Neuronal stem cell (in vitro differentiated cells): ENCODE measurements around the gene PID1.
A peak's percentile ranks its signal among the peaks of the same experiment; 100 is the strongest.

Source experiments
- DNase-seq: peaks from one replicate; pipeline ENCODE4 v3.0.0-alpha.2; 2013; ENCODE audit warnings: low spot score
- H2AFZ ChIP-seq: one replicate; pipeline ENCODE4 v1.6.1; 2013; ENCODE audit warnings: mild to moderate bottlenecking, low read length, inconsistent platforms
- H2AK5ac ChIP-seq: 2 replicates; pipeline ENCODE4 v1.6.1; 2013; ENCODE audit warnings: low read depth, mild to moderate bottlenecking, inconsistent platforms, low read length, moderate library complexity, mixed read lengths
- H2BK120ac ChIP-seq: 2 replicates; pipeline ENCODE4 v1.6.1; 2013; ENCODE audit warnings: low read depth, mild to moderate bottlenecking, inconsistent platforms, low read length, moderate library complexity, mixed read lengths
- H2BK12ac ChIP-seq: one replicate; pipeline ENCODE4 v1.6.1; 2013; ENCODE audit warnings: low read length, inconsistent platforms
- H2BK15ac ChIP-seq: 2 replicates; pipeline ENCODE4 v1.6.1; 2013; ENCODE audit warnings: mild to moderate bottlenecking, low read length, inconsistent platforms, mixed read lengths
- H2BK5ac ChIP-seq: one replicate; pipeline ENCODE4 v1.6.1; 2013; ENCODE audit warnings: inconsistent platforms, mild to moderate bottlenecking, low read length, moderate library complexity
- H3K14ac ChIP-seq: one replicate; pipeline ENCODE4 v1.6.1; 2013; ENCODE audit warnings: low read length, inconsistent platforms
- H3K18ac ChIP-seq: 2 replicates; pipeline ENCODE4 v1.6.1; 2013; ENCODE audit warnings: low read length, inconsistent platforms
- H3K23ac ChIP-seq: 2 replicates; pipeline ENCODE4 v1.6.1; 2013; ENCODE audit warnings: low read depth, mild to moderate bottlenecking, mixed read lengths, low read length, inconsistent platforms; ENCODE audit not compliant: poor library complexity
- H3K27ac ChIP-seq: replicated peaks from 3 replicates; pipeline ENCODE4 v1.5.1; 2013; ENCODE audit warnings: low read length, inconsistent platforms
- H3K27me3 ChIP-seq, 3 experiments: 2 replicates each; pipeline ENCODE4 v1.6.1; 2013; ENCODE audit warnings: low read length in 3 of 3, mild to moderate bottlenecking in 2 of 3, inconsistent platforms in 1 of 3, low read depth in 1 of 3, mixed read lengths in 1 of 3, moderate library complexity in 1 of 3; ENCODE audit not compliant: control insufficient read depth in 3 of 3, insufficient read depth in 3 of 3
- H3K36me3 ChIP-seq, 2 donors: replicated peaks in 1 of 2; 2 replicates each; pipeline ENCODE4 v1.6.1; 2013; ENCODE audit warnings: low read length in 2 of 2; ENCODE audit not compliant: control insufficient read depth in 2 of 2, insufficient read depth in 2 of 2
- H3K4ac ChIP-seq: 2 replicates; pipeline ENCODE4 v1.6.1; 2013; ENCODE audit warnings: inconsistent platforms, mild to moderate bottlenecking, low read length, moderate library complexity
- H3K4me1 ChIP-seq, 2 donors: 1 replicate in 1 of 2; 2 replicates in 1 of 2; pipeline ENCODE4 v1.6.1; 2013; ENCODE audit warnings: low read length in 2 of 2, low read depth in 1 of 2; ENCODE audit not compliant: control insufficient read depth in 2 of 2, insufficient read depth in 1 of 2
- H3K4me2 ChIP-seq: one replicate; pipeline ENCODE4 v1.6.1; 2013; ENCODE audit warnings: mild to moderate bottlenecking, low read length, inconsistent platforms; ENCODE audit not compliant: insufficient read depth, poor library complexity, severe bottlenecking
- H3K4me3 ChIP-seq, 2 donors: 2 replicates each; pipeline ENCODE4 v1.5.1; 2013; ENCODE audit warnings: low read length in 2 of 2, mild to moderate bottlenecking in 2 of 2, inconsistent platforms in 1 of 2, moderate library complexity in 1 of 2
- H3K79me1 ChIP-seq: one replicate; pipeline ENCODE4 v1.6.1; 2013; ENCODE audit warnings: low read depth, mild to moderate bottlenecking, inconsistent platforms, low read length, moderate library complexity
- H3K9ac ChIP-seq: one replicate; pipeline ENCODE4 v1.6.1; 2013; ENCODE audit warnings: mild to moderate bottlenecking, low read depth, low read length, inconsistent platforms; ENCODE audit not compliant: poor library complexity
- H3K9me3 ChIP-seq, 2 donors: replicated peaks in 1 of 2; 2 replicates each; pipeline versions ENCODE3 to v1.6.1; 2013; ENCODE audit warnings: low read length in 2 of 2, mild to moderate bottlenecking in 2 of 2, inconsistent platforms in 1 of 2, low read depth in 1 of 2, mixed read lengths in 1 of 2, moderate library complexity in 1 of 2; ENCODE audit not compliant: control insufficient read depth in 2 of 2, insufficient read depth in 1 of 2
- H4K8ac ChIP-seq: one replicate; pipeline ENCODE4 v1.6.1; 2013; ENCODE audit warnings: low read depth, mild to moderate bottlenecking, inconsistent platforms, low read length, moderate library complexity
- H4K91ac ChIP-seq: one replicate; pipeline ENCODE4 v1.6.1; 2013; ENCODE audit warnings: low read length, low read depth, mild to moderate bottlenecking, inconsistent platforms; ENCODE audit not compliant: poor library complexity
- WGBS, 2 donors: extraction: QIAGEN DNeasy Blood & Tissue Kit; methylation state at CpG; one replicate each; pipeline ENCODE4 v1.1.7; 2013; ENCODE audit warnings: missing lambda C conversion rate in 2 of 2, mixed read lengths in 1 of 2; ENCODE audit not compliant: insufficient read length in 2 of 2, insufficient replicate concordance in 1 of 2; ENCODE audit errors: extremely low coverage in 2 of 2; 5-methylcytosine and 5-hydroxymethylcytosine counted together

PID1 gene

DNA sequence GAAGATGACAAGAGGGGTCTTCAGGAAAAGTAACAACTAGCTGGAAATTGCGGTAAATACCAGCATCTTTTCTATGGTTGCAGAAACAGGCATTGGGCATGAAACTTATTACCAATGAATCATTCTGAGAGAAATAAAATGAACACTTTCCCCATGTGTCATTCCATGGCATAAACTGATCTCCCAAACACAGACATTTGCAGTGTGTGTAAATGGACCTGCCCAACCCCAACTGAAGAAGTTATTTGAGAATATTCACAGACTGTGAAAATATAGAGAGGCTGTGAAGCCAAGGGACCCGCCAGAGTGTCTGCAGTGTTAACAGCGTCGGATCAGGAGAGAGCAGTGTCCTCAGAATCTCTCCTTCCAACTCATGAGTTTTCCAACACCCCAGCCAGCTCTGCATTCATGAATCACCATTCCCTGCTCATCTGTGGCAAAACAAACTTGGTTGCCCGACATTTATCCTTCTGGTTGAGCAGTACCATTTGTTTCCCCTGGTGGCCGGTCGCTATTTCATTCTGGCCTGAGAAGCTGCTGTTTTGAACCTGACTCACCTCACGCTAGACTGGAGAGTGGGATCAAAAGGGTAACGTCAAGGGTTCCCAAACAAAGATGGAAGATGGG lies 238.4 kb downstream of the PID1 start:
- Histone ChIP-seq H3K18ac (no peak overlapping the region), H2BK12ac (no peak overlapping the region), H2BK5ac (no peak overlapping the region), H3K9me3 (no peaks in the 10 kb centered on the region), H3K36me3 (no peaks in the 10 kb centered on the region), H2BK120ac (no peak overlapping the region), H3K14ac (no peak overlapping the region), H2BK15ac (no peak overlapping the region), H3K27ac (no peak overlapping the region), H3K79me1 (no peaks in the 10 kb centered on the region), H3K4me2 (no peak overlapping the region), H2AK5ac (no peak overlapping the region), H3K9ac (no peak overlapping the region), H3K23ac (no peak overlapping the region), H4K91ac (no peak overlapping the region), H3K4me1 (no peaks in the 10 kb centered on the region), H4K8ac (no peak overlapping the region), H3K4me3 (no peak overlapping the region), H3K4ac (no peak overlapping the region), H3K27me3 (no peaks in the 10 kb centered on the region), H2AFZ (no peak overlapping the region)
- no peak for DNase-seq
- no CpG with 5 or more reads among the region's 9 CpGs for WGBS, 2 donors

DNA sequence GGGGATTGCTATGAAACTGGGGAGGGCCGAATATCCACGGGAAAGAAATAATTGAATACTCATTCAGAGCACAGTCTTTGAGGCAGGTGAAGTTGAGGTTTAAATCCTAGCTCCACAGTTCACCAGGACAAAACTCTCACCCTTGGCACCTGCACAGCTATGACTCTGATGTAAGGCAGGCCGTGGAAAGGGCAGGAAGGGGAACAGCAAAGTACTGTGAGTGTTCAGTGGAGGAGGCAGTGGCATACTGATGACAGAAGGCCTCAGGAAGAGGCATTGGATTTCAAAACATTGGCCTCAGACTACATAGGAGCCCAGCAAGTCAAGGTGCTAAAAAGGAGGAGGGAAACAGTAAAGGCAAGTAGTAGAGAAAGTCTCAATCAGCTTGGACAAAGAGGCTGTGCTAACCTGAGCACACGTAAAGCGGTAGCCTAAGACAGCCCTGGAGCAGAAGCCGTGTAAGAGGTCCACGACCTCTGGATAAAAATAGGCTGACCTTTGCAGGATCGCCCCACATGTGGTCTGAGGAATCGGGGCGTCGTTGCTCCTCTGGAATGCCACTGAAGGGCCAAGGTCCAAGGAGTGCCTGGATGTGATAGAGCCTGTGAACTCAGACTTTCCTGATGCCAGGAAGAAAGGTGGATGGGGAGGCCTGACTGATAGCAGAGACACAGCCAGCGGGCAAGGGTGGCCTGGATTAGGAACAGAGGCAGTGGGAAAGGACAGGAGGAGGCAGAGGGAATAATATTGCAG lies 243.6 kb downstream of the PID1 start:
- Histone ChIP-seq H3K4me2 (no peak overlapping the region), H4K91ac (no peak overlapping the region), H3K27ac (no peak overlapping the region), H3K14ac (no peak overlapping the region), H3K18ac (no peak overlapping the region), H3K23ac (peak overlapping the region; percentile 35), H3K36me3 (no peaks in the 10 kb centered on the region), H2AFZ (no peak overlapping the region), H2BK15ac (no peak overlapping the region), H3K4me3 (no peak overlapping the region), H3K9ac (no peak overlapping the region), H3K27me3 (no peaks in the 10 kb centered on the region), H2BK5ac (no peak overlapping the region), H2BK120ac (no peak overlapping the region), H4K8ac (no peak overlapping the region), H2AK5ac (no peak overlapping the region), H3K4me1 (no peaks in the 10 kb centered on the region), H3K79me1 (no peaks in the 10 kb centered on the region), H2BK12ac (no peak overlapping the region), H3K9me3 (no peaks in the 10 kb centered on the region), H3K4ac (no peak overlapping the region)
- no CpG with 5 or more reads among the region's 12 CpGs for WGBS, 2 donors
- DNase-seq: no peak

DNA sequence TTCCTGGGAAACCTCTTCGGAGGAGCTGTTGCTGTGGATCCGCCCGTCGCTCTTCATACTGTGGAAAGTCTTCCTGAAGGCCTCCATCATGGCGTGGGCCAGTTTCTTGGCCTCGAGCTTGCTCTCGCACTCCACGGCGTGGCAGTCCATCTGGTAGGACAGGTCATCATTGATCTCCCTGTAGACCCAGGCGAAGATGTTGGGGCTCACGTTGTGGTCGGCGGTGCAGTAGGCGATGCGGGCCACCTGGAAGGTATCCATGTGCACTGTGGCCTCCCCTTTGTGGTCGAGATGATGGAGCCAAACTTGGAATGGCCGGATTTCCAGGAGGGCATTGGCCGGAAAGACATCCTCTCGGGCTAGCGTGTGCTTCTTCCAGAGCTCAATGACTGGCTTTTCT lies 245.4 kb downstream of the PID1 start:
- Histone ChIP-seq H3K9me3 (no peaks in the 10 kb centered on the region), H3K4me3 (no peak overlapping the region), H3K79me1 (no peaks in the 10 kb centered on the region), H2AFZ (no peak overlapping the region), H4K8ac (no peak overlapping the region), H2BK12ac (no peak overlapping the region), H3K27me3 (no peaks in the 10 kb centered on the region), H3K27ac (no peak overlapping the region), H3K4ac (no peak overlapping the region), H3K4me1 (no peaks in the 10 kb centered on the region), H4K91ac (no peak overlapping the region), H3K4me2 (no peak overlapping the region), H2AK5ac (no peak overlapping the region), H3K9ac (no peak overlapping the region), H3K14ac (no peak overlapping the region), H2BK15ac (no peak overlapping the region), H3K18ac (no peak overlapping the region), H2BK120ac (no peak overlapping the region), H2BK5ac (no peak overlapping the region), H3K36me3 (no peaks in the 10 kb centered on the region), H3K23ac (no peak overlapping the region)
- WGBS, 2 donors: no CpG with 5 or more reads among the region's 20 CpGs
- no peak for DNase-seq

DNA sequence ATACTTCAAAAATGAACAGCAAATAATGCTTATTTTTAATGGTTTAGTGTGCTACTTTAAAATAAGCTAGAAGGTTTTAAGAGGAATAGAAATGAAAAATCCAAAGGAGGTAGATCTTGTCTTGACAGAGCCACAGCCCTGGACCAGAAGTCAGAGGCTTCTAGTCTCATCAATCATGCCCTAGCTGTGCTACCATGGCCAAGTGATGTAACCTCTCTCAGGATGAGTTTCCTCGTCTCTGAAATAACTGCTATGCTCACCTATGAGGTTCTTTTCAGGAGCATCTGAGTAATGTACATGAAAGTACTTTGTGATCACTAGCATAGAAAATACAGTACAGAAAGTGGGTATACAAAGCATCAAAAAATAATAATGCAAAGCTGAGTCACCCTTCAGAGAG lies 248.4 kb downstream of the PID1 start:
- Histone ChIP-seq H2BK12ac (no peak overlapping the region), H3K4me3 (no peak overlapping the region), H2AFZ (no peak overlapping the region), H3K27me3 (no peaks in the 10 kb centered on the region), H3K23ac (no peak overlapping the region), H4K8ac (no peak overlapping the region), H3K9me3 (no peaks in the 10 kb centered on the region), H3K9ac (no peak overlapping the region), H3K79me1 (no peaks in the 10 kb centered on the region), H3K27ac (no peak overlapping the region), H2BK5ac (no peak overlapping the region), H3K36me3 (no peaks in the 10 kb centered on the region), H3K18ac (no peak overlapping the region), H2AK5ac (no peak overlapping the region), H4K91ac (no peak overlapping the region), H3K4me2 (no peak overlapping the region), H2BK15ac (no peak overlapping the region), H3K4me1 (no peaks in the 10 kb centered on the region), H2BK120ac (no peak overlapping the region), H3K14ac (no peak overlapping the region), H3K4ac (no peak overlapping the region)
- no CpG with 5 or more reads among the region's 1 CpG for WGBS, 2 donors
- DNase-seq: no peak
